Natural killer cell treated with Interleukin-12 subunit alpha and Interleukin-12 subunit beta and Interleukin-15 and Interleukin-18, amount 100 ng/mL, for 72 hours (primary cell): ENCODE data around the gene USP26. TPM values are rescaled to one million over a fixed set of nuclear protein-coding genes. Genes with fewer than 3 reads are reported as not detected.
"Not testable (repeated sequence)": the region's sequence is repeated elsewhere in the genome, so short reads cannot be mapped to it uniquely, and the experiment has no call there.

ENCODE experiments used
- ATAC-seq, 2 donors: fragments of 150-1000 bp; cut with Tn5 transposase in 1 of 2; sonication (Bioruptor Pico), chemical (Tn5 transposase) in 1 of 2; 2 replicates each; pipeline ENCODE4 v1.10.0; 2021
- DNase-seq: peaks from one replicate; pipeline ENCODE4 v3.0.0; 2022; ENCODE audit warnings: low spot score
- H3K27ac Mint-ChIP-seq, 2 donors: 1 replicate in 1 of 2; 2 replicates in 1 of 2; pipeline ENCODE4 v1.8.0; 2022; ENCODE audit warnings: mixed read lengths in 2 of 2, mild to moderate bottlenecking in 1 of 2, moderate library complexity in 1 of 2
- H3K27me3 Mint-ChIP-seq, 2 donors: 1 replicate in 1 of 2; 2 replicates in 1 of 2; pipeline ENCODE4 v1.8.0; 2022; ENCODE audit warnings: mixed read lengths in 2 of 2
- H3K36me3 Mint-ChIP-seq: one replicate; pipeline ENCODE4 v1.8.0; 2022; ENCODE audit warnings: mixed read lengths
- H3K4me1 Mint-ChIP-seq, 2 donors: 1 replicate in 1 of 2; 2 replicates in 1 of 2; pipeline ENCODE4 v1.8.0; 2022; ENCODE audit warnings: low read depth in 2 of 2, mixed read lengths in 2 of 2, mild to moderate bottlenecking in 1 of 2
- H3K4me3 Mint-ChIP-seq: one replicate; pipeline ENCODE4 v1.8.0; 2022; ENCODE audit warnings: mixed read lengths
- H3K9me3 Mint-ChIP-seq: 2 replicates; pipeline ENCODE4 v1.8.0; 2022; ENCODE audit warnings: mixed read lengths
- total RNA-seq, 2 donors: library from RNA; stranded (reverse); gene quantifications; one replicate each; pipeline ENCODE4 v1.2.3, GENCODE V29; 2022

USP26 gene
- total RNA-seq: not detected

GRCh38 chrX:133097031-133097430, at the start of gene USP26:
Gene USP26 (minus strand): TSS chrX:133097109. CDS start chrX:133028220, 68,889 bp downstream.
- H3K36me3 Mint-ChIP-seq: no peaks in the 10 kb centered on the region
- H3K9me3 Mint-ChIP-seq: no peaks in the 10 kb centered on the region
- no peak for ATAC-seq

DNA sequence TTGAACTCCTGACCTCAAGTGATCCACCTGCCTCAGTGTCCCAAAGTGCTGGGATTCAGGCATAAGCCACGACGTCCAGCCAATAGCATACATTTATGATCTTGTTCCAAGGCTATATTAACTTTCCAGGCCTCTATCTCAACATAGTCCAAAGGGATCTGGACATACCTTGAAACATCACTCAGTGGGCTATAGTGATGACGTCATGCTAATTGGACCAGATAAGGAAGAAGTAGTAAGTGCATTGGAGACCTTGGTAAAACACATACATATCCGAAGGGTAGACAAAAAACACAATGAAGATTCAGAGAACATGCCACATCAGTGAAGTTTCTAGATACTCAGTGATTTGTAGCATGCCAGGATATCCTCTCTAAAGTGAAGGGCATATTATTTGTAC, 37.4 kb upstream of the USP26 start:
- H3K27ac Mint-ChIP-seq: no peak overlapping the region
- DNase-seq: no peak
- H3K27me3 Mint-ChIP-seq: peaks cover 0 to 18% of the 10 kb centered on the region in 2 donors
- no peaks in the 10 kb centered on the region for H3K9me3 Mint-ChIP-seq
- no peak overlapping the region for H3K4me3 Mint-ChIP-seq
- no peak for ATAC-seq
- H3K4me1 Mint-ChIP-seq: no peaks in the 10 kb centered on the region
- no peaks in the 10 kb centered on the region for H3K36me3 Mint-ChIP-seq

More at GRCh38 chrX:133097031-133097430, at the start of gene USP26:
- DNase-seq: no peak
- peaks cover 0 to 3% of the 10 kb centered on the region in 2 donors for H3K27me3 Mint-ChIP-seq
- no peak within 1 kb of the TSS for H3K27ac Mint-ChIP-seq
- H3K4me3 Mint-ChIP-seq: no peak within 1 kb of the TSS
- no peaks in the 10 kb centered on the region for H3K4me1 Mint-ChIP-seq

GRCh38 chrX:133120406-133120805, 23.5 kb upstream of the USP26 start:
- H3K27me3 Mint-ChIP-seq: peaks cover 25 to 27% of the 10 kb centered on the region in 2 donors
- H3K4me3 Mint-ChIP-seq: no peak overlapping the region
- no peak overlapping the region for H3K27ac Mint-ChIP-seq
- no peaks in the 10 kb centered on the region for H3K36me3 Mint-ChIP-seq
- no peaks in the 10 kb centered on the region for H3K9me3 Mint-ChIP-seq
- DNase-seq: no peak
- no peak for ATAC-seq
- H3K4me1 Mint-ChIP-seq: no peaks in the 10 kb centered on the region

- no peak overlapping the region for H3K27ac Mint-ChIP-seq
- H3K9me3 Mint-ChIP-seq: no peaks in the 10 kb centered on the region
- DNase-seq: no peak
- H3K4me1 Mint-ChIP-seq: no peaks in the 10 kb centered on the region
- no peaks in the 10 kb centered on the region for H3K36me3 Mint-ChIP-seq
- no peak overlapping the region for H3K4me3 Mint-ChIP-seq
- H3K27me3 Mint-ChIP-seq: peaks cover 0 to 9% of the 10 kb centered on the region in 2 donors
- ATAC-seq: no peak
Observed at GRCh38 chrX:133094098-133094731, 2.7 kb downstream of the USP26 start.

GRCh38 chrX:133090236-133090809, 6.6 kb downstream of the USP26 start:
- H3K27ac Mint-ChIP-seq: no peak overlapping the region
- H3K36me3 Mint-ChIP-seq: no peaks in the 10 kb centered on the region
- no peak for ATAC-seq

DNA sequence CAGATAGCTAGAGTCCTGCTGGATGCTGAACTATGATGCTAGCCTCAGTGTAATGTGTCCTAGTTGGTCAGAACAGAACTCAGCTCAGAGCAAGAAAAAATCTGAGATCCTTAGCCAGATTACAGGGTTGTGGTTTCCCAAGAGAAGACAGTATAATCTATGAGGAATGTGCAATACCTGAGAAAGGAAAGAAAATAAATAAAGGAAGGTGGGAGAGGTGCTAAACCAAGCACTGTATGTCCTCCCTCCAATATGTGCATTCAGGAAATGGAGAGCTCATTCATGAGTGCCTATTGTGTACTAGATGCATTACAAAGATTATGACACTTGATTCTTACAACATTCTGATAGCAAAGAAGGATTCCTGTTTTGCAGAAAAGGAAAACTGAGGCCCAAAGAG, 7.5 kb downstream of the USP26 start:
- Mint-ChIP-seq H3K36me3 (no peaks in the 10 kb centered on the region), H3K27ac (no peak overlapping the region), H3K4me1 (no peaks in the 10 kb centered on the region), H3K4me3 (no peak overlapping the region), H3K9me3 (no peaks in the 10 kb centered on the region), H3K27me3 (peaks cover 0 to 10% of the 10 kb centered on the region in 2 donors)
- ATAC-seq (no peak), DNase-seq (no peak)

More at GRCh38 chrX:133090236-133090809, 6.6 kb downstream of the USP26 start:
- Mint-ChIP-seq H3K27me3 (peaks cover 0 to 11% of the 10 kb centered on the region in 2 donors), H3K4me3 (no peak overlapping the region), H3K4me1 (no peaks in the 10 kb centered on the region), H3K9me3 (no peaks in the 10 kb centered on the region)
- no peak for DNase-seq

DNA sequence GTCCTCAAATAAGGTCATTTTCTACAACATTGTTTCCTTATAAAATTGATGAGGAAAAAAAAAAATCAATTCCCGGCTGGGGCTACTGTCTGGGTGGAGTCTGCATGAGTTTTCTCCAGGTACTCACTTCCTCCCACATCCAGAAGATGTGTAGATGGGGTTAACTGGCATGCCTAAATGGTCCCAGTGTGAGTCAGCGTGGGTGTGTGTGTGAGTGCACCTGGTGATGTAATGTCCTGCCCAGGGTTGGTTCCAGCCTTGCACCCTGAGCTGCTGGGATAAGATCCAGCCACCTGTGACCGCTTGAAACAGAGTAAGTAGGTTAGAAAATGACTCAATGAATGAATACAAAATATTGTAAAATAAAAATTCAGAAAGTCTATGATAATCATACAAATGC, 11.1 kb downstream of the USP26 start:
- no peaks in the 10 kb centered on the region for H3K9me3 Mint-ChIP-seq
- no peak overlapping the region for H3K4me3 Mint-ChIP-seq
- no peak for ATAC-seq

DNA sequence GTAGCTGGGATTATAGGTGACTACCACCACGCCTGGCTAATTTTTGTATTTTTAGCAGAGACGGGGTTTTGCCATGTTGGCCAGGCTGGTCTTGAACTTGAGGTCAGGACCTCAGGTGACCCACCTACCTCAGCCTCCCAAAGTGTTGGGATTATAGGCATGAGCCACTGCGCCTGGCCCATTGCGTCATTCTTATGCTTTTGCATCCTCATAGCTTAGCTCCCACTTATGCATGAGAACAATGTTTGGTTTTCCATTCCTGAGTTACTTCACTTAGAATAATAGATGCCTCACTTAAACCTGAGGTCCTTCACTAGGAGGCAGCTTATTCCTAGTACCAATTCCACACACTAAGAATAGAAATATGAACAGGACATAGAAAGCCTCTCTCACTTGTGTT, 11.9 kb downstream of the USP26 start:
- not testable (repeated sequence) for DNase-seq, H3K9me3 Mint-ChIP-seq, ATAC-seq, H3K27me3 Mint-ChIP-seq, H3K4me1 Mint-ChIP-seq, H3K36me3 Mint-ChIP-seq, H3K4me3 Mint-ChIP-seq, H3K27ac Mint-ChIP-seq

More for the DNA sequence above, 11.1 kb downstream of the USP26 start:
- Mint-ChIP-seq H3K4me1 (no peaks in the 10 kb centered on the region), H3K36me3 (no peaks in the 10 kb centered on the region), H3K27ac (no peak overlapping the region), H3K27me3 (peaks cover 0 to 12% of the 10 kb centered on the region in 2 donors)
- DNase-seq: no peak

DNA sequence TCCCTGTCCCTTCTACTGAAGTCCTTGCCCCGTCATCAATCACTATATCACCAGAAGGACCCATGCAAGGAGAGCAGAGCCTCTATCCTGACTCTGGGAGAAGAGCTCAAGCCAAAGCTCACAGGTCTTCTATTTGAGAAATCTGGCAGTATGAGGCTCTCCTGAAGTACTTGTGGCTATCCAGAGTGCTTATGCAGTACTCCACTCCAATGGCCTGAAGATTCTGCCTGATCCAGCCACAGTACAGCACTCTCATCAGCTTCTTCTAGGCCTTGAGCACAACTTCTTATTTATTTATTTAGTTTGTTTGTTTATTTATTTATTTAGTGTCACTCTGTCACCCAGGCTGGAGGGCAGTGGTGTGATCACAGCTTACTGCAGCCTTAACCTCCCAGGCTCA, 13.0 kb downstream of the USP26 start:
- Mint-ChIP-seq H3K36me3 (no peaks in the 10 kb centered on the region), H3K4me3 (no peak overlapping the region), H3K27ac (no peak overlapping the region), H3K4me1 (no peaks in the 10 kb centered on the region), H3K9me3 (no peaks in the 10 kb centered on the region), H3K27me3 (peaks cover 0 to 12% of the 10 kb centered on the region in 2 donors)
- ATAC-seq: no peak
- no peak for DNase-seq

DNA sequence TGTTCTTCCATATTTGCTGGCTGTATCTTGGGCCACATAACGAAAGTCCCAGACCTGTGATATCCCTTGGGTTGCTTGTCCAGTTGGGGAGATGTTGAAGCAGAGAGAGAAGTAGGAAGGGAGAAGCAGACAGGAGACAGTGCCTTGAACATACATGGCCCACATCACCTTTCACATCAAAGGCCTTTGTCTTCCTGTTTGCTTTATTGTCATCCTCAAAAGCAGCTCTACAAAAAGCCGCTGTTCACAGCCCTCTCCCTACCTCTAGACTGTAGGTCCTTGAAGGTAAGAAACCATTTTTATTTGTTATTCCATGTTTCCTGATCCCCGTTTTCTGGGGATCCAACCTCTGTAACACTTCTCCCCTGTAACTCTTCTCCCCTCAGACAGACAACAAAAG, 14.9 kb downstream of the USP26 start:
- H3K4me3 Mint-ChIP-seq: no peak overlapping the region
- H3K27me3 Mint-ChIP-seq: peaks cover 0 to 16% of the 10 kb centered on the region in 2 donors
- no peaks in the 10 kb centered on the region for H3K36me3 Mint-ChIP-seq
- ATAC-seq: no peak
- no peak for DNase-seq
- H3K4me1 Mint-ChIP-seq: no peaks in the 10 kb centered on the region
- no peaks in the 10 kb centered on the region for H3K9me3 Mint-ChIP-seq
- no peak overlapping the region for H3K27ac Mint-ChIP-seq

DNA sequence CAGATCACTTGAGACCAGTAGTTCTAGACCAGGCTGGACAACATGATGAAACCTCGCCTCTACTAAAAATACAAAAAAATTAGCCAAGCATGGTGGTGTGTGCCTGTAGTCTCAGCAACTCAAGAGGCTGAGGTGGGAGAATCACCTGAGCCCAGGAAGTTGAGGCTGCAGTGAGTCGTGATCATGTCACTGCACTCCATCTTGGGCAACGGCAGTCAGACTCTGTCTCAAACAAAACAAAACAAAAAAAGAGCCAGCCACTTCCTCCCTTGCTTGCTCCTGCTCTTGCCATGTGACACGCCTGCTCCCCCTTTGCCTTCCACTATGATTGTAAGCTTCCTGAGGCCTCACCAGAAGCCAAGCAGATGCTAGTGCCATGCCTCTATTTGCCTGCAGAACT, 19.1 kb downstream of the USP26 start:
- H3K27ac Mint-ChIP-seq: not testable (repeated sequence)

GRCh38 chrX:133072566-133072965, 24.3 kb downstream of the USP26 start:
- no peaks in the 10 kb centered on the region for H3K4me1 Mint-ChIP-seq
- H3K9me3 Mint-ChIP-seq: no peaks in the 10 kb centered on the region
- no peak overlapping the region for H3K4me3 Mint-ChIP-seq
- ATAC-seq (no peak), DNase-seq (no peak)
- no peaks in the 10 kb centered on the region for H3K36me3 Mint-ChIP-seq
- peaks cover 2 to 24% of the 10 kb centered on the region in 2 donors for H3K27me3 Mint-ChIP-seq
- no peak overlapping the region for H3K27ac Mint-ChIP-seq

More for the DNA sequence above, 19.1 kb downstream of the USP26 start:
- not testable (repeated sequence) for H3K4me1 Mint-ChIP-seq, ATAC-seq, DNase-seq, H3K36me3 Mint-ChIP-seq, H3K4me3 Mint-ChIP-seq, H3K9me3 Mint-ChIP-seq
- H3K27me3 Mint-ChIP-seq: peaks cover 0 to 24% of the 10 kb centered on the region in 2 donors

DNA sequence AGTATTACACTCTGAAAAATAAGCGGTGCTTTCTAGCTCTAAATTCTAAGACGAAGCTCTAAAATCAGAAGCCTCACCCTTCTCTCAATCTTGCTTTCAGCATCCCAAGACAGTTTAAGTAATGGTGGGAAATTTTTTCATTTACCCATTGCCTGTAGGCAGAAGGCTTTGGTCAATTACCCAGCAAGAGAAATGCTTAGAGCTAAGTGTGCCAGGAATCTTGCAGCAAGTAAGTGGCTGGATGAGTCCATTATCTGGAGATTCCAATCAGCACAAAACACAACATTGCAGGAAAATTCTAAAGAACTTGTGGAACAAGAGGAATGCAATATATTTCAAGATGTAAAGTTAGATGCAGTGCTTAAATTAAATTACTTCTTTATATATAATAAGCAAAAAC, 28.4 kb downstream of the USP26 start:
- Mint-ChIP-seq H3K36me3 (no peaks in the 10 kb centered on the region), H3K9me3 (no peaks in the 10 kb centered on the region), H3K4me3 (no peak overlapping the region), H3K27me3 (peaks cover 38 to 40% of the 10 kb centered on the region in 2 donors), H3K27ac (no peak overlapping the region), H3K4me1 (no peaks in the 10 kb centered on the region)
- DNase-seq (no peak), ATAC-seq (no peak)

GRCh38 chrX:133056341-133056740, 40.6 kb downstream of the USP26 start:
- Mint-ChIP-seq H3K9me3 (no peaks in the 10 kb centered on the region), H3K4me3 (no peak overlapping the region), H3K36me3 (no peaks in the 10 kb centered on the region), H3K27me3 (peaks cover 21 to 30% of the 10 kb centered on the region in 2 donors), H3K4me1 (no peaks in the 10 kb centered on the region), H3K27ac (no peak overlapping the region)
- ATAC-seq: no peak
- DNase-seq: no peak
